Mononuclear cell (primary cell): ENCODE data around the gene SLC4A5. TPM values are rescaled to one million over a fixed set of nuclear protein-coding genes. Genes with fewer than 3 reads are reported as not detected.

Experiments
- H3K27me3 ChIP-seq: 2 replicates; pipeline ENCODE4 v1.6.0; 2011; ENCODE audit warnings: low read length, control low read depth; ENCODE audit not compliant: insufficient read depth
- H3K4me1 ChIP-seq: 2 replicates; pipeline ENCODE4 v1.5.1; 2011; ENCODE audit warnings: mild to moderate bottlenecking, low read length, control low read depth; ENCODE audit not compliant: insufficient read depth
- H3K4me3 ChIP-seq: 2 replicates; pipeline ENCODE4 v1.5.1; 2011; ENCODE audit warnings: mild to moderate bottlenecking, low read length, moderate library complexity
- H3K9me3 ChIP-seq: 2 replicates; pipeline ENCODE4 v1.5.1; 2011; ENCODE audit warnings: low read depth, mild to moderate bottlenecking, control low read depth, low read length
- total RNA-seq: library from RNA; depleted of rRNA; stranded (reverse); fragments of >200 nt; gene quantifications from one replicate; pipeline ENCODE4 v1.2.3, GENCODE V29; 2012

The SLC4A5 gene
- total RNA-seq, 1 donor = 6.7 TPM

- Histone ChIP-seq H3K4me3 (no peak overlapping the region), H3K27me3 (no peaks in the 10 kb centered on the region), H3K9me3 (no peaks in the 10 kb centered on the region), H3K4me1 (peaks cover 3% of the 10 kb centered on the region)
Observed at GRCh38 chr2:74374509-74375205, 31.4 kb upstream of the SLC4A5 start.

DNA sequence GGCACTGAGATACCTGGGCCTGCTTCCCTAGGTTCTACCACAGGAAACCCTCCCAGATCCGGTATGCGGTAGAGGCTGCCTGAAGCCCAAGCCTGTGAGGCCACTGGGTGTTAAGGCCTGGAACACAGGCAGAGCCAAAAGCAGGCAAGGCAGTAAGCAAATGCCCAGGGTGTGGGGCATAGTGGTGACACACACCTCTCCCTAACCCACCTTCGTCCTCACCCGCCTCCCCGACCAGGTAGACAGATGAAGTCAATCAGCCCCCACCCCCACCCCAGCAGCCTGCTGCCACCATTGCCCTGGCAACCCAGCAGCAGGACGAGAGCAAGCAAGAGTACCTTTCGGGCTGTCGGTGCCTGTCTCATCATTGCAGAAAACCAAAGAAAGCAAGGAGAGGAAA lies 30.8 kb upstream of the SLC4A5 start:
- Histone ChIP-seq H3K9me3 (no peaks in the 10 kb centered on the region), H3K27me3 (no peaks in the 10 kb centered on the region), H3K4me3 (no peak overlapping the region), H3K4me1 (no peaks in the 10 kb centered on the region)

GRCh38 chr2:74373221-74373676 lies 30.0 kb upstream of the SLC4A5 start:
- no peak overlapping the region for H3K4me3 ChIP-seq
- H3K27me3 ChIP-seq = no peaks in the 10 kb centered on the region
- no peaks in the 10 kb centered on the region for H3K9me3 ChIP-seq
- no peaks in the 10 kb centered on the region for H3K4me1 ChIP-seq

- Histone ChIP-seq H3K4me3 (no peak overlapping the region), H3K9me3 (no peaks in the 10 kb centered on the region), H3K27me3 (no peaks in the 10 kb centered on the region), H3K4me1 (no peaks in the 10 kb centered on the region)
Observed at GRCh38 chr2:74372674-74373073, 29.5 kb upstream of the SLC4A5 start.

GRCh38 chr2:74371421-74371820 lies 28.2 kb upstream of the SLC4A5 start:
- H3K4me3 ChIP-seq = no peak overlapping the region

GRCh38 chr2:74369976-74370375 lies 26.8 kb upstream of the SLC4A5 start:
- Histone ChIP-seq H3K4me1 (no peaks in the 10 kb centered on the region), H3K4me3 (no peak overlapping the region), H3K9me3 (no peaks in the 10 kb centered on the region), H3K27me3 (no peaks in the 10 kb centered on the region)

More at GRCh38 chr2:74371421-74371820, 28.2 kb upstream of the SLC4A5 start:
- H3K9me3 ChIP-seq = no peaks in the 10 kb centered on the region
- H3K4me1 ChIP-seq = no peaks in the 10 kb centered on the region
- no peaks in the 10 kb centered on the region for H3K27me3 ChIP-seq

DNA sequence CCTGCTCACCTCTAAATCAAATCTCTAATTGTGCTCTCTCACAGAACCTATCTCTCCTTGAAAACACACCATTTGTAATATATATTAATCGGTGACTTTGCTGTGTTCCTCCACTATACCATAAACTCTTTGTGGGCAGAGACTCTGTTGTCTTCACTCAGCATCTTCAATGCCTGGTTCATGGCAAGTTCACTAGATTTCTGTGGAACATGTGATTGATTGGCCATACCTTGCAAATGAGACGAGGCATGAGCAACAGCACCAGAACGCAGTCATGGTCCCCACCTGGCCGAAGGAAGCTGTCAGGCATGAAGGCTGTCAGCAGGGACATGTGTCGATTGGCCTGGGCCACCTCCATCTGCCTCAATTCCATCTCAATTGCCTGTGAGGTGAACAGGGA lies 25.3 kb upstream of the SLC4A5 start:
- no peaks in the 10 kb centered on the region for H3K27me3 ChIP-seq
- no peaks in the 10 kb centered on the region for H3K4me1 ChIP-seq
- H3K4me3 ChIP-seq = no peak overlapping the region
- no peaks in the 10 kb centered on the region for H3K9me3 ChIP-seq

GRCh38 chr2:74367789-74368188 lies 24.6 kb upstream of the SLC4A5 start:
- no peak overlapping the region for H3K4me3 ChIP-seq
- no peaks in the 10 kb centered on the region for H3K9me3 ChIP-seq
- H3K27me3 ChIP-seq = no peaks in the 10 kb centered on the region
- H3K4me1 ChIP-seq = no peaks in the 10 kb centered on the region

DNA sequence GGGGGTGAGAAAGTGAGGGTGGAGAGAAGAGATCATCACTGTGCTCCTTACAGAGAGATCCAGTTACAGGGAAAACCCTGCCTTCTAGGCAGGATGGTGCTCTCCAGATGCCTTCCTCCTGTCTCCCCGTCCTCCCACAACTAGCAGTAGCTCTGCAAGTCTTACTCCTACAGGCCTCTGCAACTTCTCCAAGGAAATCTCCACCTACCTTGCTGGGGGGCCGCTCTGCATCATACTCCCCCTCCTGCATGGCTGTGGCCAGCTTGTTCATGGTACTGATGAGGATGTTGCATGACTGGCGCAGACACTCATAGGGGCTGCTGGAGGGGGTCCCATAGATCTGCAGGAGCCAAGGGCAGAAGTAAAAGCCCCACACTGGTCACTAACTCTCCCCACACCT lies 22.8 kb upstream of the SLC4A5 start:
- no peak overlapping the region for H3K4me3 ChIP-seq
- no peaks in the 10 kb centered on the region for H3K4me1 ChIP-seq
- H3K9me3 ChIP-seq = no peaks in the 10 kb centered on the region
- H3K27me3 ChIP-seq = no peaks in the 10 kb centered on the region

DNA sequence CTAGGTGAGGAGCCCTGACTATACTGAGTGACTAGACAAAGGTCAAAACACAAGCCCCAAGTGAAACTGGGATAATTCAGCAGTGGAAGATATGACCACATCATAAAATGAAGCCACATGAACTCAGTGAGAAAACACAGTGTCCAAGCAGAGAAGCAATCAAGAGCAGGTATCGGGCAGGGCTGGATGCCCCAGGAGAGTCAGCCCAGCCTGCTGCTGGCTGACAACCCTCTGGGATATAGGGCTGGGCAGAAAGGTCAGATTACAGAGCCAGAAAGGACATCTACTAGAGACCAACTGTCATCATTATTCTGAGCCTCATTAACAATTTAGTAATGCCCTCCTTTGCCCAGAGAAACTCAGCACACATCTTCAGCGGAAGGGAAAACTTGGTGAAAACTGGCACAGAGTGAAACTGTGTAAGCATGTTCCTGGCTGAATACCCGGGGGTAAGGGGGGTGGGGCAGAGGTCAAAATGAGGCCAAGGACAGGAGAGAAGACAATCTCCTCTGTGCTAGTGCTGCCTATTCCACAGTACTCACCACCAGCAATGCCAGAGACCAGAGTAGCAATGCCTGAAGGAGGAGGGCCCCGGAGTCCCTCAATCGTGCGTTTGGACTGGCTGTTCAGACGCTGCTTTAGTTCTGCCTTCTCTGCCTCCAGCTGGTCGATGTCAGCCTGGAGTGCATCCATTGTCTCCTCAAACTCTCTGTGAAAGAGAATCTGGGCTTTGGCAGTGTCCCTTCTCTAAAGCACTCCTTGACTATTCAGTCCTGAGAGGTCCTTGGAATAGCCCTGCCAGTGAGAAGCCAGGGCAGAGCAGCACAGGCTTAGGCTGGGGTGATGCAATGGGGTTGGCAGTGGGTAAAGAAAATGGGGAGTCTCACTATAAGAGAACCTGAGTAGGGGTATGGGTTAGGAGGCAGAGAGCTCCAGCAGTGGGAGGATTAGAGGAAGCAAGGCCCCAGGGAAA lies 21.6 kb upstream of the SLC4A5 start:
- H3K4me3 ChIP-seq = no peak overlapping the region
- no peaks in the 10 kb centered on the region for H3K9me3 ChIP-seq
- no peaks in the 10 kb centered on the region for H3K4me1 ChIP-seq

GRCh38 chr2:74361327-74361726 lies 18.1 kb upstream of the SLC4A5 start:
- Histone ChIP-seq H3K4me1 (no peaks in the 10 kb centered on the region), H3K9me3 (no peaks in the 10 kb centered on the region), H3K4me3 (no peak overlapping the region), H3K27me3 (no peaks in the 10 kb centered on the region)

More for the DNA sequence above, 21.6 kb upstream of the SLC4A5 start:
- no peaks in the 10 kb centered on the region for H3K27me3 ChIP-seq

GRCh38 chr2:74357627-74358026 lies 14.4 kb upstream of the SLC4A5 start:
- Histone ChIP-seq H3K9me3 (no peaks in the 10 kb centered on the region), H3K4me3 (no peak overlapping the region), H3K27me3 (no peaks in the 10 kb centered on the region), H3K4me1 (no peaks in the 10 kb centered on the region)

GRCh38 chr2:74349889-74350288 lies 6.7 kb upstream of the SLC4A5 start:
- Histone ChIP-seq H3K4me1 (no peaks in the 10 kb centered on the region), H3K4me3 (no peak overlapping the region), H3K27me3 (no peaks in the 10 kb centered on the region), H3K9me3 (no peaks in the 10 kb centered on the region)

DNA sequence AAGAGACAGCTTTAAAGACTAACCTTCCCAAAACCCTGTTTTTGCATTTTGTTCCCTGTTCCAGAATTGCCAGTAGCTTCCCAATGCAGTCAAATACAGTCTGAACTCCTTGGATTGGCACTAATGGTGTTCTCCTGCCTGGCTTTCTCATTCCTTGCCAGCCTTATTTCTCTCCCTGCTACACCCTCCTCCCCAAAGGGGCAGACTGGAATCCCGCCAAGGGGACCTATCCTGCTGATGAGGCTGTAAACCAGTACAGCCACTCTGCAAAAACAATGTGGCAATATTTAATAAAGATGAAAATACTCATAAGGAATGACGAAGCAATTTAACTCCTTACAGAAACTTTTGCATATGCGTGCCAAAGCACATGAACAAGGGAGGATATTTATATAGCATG lies 4.5 kb upstream of the SLC4A5 start:
- Histone ChIP-seq H3K4me1 (no peaks in the 10 kb centered on the region), H3K27me3 (no peaks in the 10 kb centered on the region), H3K4me3 (no peak overlapping the region), H3K9me3 (no peaks in the 10 kb centered on the region)

- no peaks in the 10 kb centered on the region for H3K4me1 ChIP-seq
- H3K27me3 ChIP-seq = no peaks in the 10 kb centered on the region
- H3K9me3 ChIP-seq = no peaks in the 10 kb centered on the region
- H3K4me3 ChIP-seq = no peak overlapping the region
Observed at GRCh38 chr2:74347303-74347702, 4.1 kb upstream of the SLC4A5 start.
